ENCODE data around the gene LRP1B. TPM values are rescaled to one million over a fixed set of nuclear protein-coding genes. Genes with fewer than 3 reads are reported as not detected.
"Not testable (repeated sequence)": the region's sequence is repeated elsewhere in the genome, so short reads cannot be mapped to it uniquely, and the experiment has no call there.

The LRP1B gene
- total and polyA plus RNA-seq, 2 donors from 2014 or later = 0.69 to 1.2 TPM

GRCh38 chr2:140555701-140556100, 1575.1 kb downstream of the LRP1B start:
- peak; percentile 72 for FAIRE-seq
- no peak overlapping the region for H3K4me3 ChIP-seq (ENCODE audit: low read length in 3 of 3)
- no peaks in the 10 kb centered on the region for H3K27me3 ChIP-seq (ENCODE audit: control insufficient read depth, insufficient read depth, low read length)
- intact Hi-C loops (cut with DNase I) = no loop called here
- H3K9ac ChIP-seq (ENCODE audit: low read length in 3 of 3) = no peak overlapping the region
- TF ChIP-seq, protein P1, sequence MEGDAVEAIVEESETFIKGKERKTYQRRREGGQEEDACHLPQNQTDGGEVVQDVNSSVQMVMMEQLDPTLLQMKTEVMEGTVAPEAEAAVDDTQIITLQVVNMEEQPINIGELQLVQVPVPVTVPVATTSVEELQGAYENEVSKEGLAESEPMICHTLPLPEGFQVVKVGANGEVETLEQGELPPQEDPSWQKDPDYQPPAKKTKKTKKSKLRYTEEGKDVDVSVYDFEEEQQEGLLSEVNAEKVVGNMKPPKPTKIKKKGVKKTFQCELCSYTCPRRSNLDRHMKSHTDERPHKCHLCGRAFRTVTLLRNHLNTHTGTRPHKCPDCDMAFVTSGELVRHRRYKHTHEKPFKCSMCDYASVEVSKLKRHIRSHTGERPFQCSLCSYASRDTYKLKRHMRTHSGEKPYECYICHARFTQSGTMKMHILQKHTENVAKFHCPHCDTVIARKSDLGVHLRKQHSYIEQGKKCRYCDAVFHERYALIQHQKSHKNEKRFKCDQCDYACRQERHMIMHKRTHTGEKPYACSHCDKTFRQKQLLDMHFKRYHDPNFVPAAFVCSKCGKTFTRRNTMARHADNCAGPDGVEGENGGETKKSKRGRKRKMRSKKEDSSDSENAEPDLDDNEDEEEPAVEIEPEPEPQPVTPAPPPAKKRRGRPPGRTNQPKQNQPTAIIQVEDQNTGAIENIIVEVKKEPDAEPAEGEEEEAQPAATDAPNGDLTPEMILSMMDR (IDR thresholded peaks at IDR 0.05; ENCODE audit: borderline replicate concordance, extremely low read depth, insufficient read depth) = no peak
- H3K27ac ChIP-seq (ENCODE audit: low read depth in 2 of 2, low read length in 2 of 2) = no peak overlapping the region
- no peaks in the 10 kb centered on the region for H3K36me3 ChIP-seq (ENCODE audit: control insufficient read depth in 2 of 3, insufficient read depth in 3 of 3, low read length in 3 of 3)
- H3K4me1 ChIP-seq (ENCODE audit: control insufficient read depth in 2 of 3, insufficient read depth in 2 of 3, low read depth in 1 of 3, low read length in 3 of 3) = peaks cover 0 to 3% (median 0%) of the 10 kb centered on the region in 3 donors
- no peaks in the 10 kb centered on the region for H3K9me3 ChIP-seq (ENCODE audit: control insufficient read depth in 2 of 3, insufficient read depth in 1 of 3, low read length in 3 of 3)
- no peak for DNase-seq

DNA sequence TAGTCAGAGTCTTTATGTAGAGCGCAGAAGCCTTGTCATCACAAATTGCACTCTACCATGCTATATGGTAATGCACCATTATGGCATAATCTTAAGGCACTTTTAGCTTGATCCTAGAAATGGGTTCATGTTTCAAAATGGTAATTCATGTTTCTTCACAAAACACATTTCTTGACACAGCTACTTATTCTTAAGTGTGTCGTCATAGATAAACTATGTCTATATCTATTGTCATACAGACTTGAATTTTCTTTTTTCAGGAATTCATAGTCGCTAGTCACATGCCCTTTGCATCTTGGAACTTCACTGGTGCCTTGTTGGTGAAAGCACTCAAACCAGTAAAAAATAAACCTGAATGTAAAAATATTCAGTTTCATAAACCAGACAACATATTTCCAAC, 1578.2 kb downstream of the LRP1B start:
- intact Hi-C loops (cut with DNase I) = no loop called here
- H3K9me3 ChIP-seq (ENCODE audit: control insufficient read depth in 2 of 3, insufficient read depth in 1 of 3, low read length in 3 of 3) = no peaks in the 10 kb centered on the region
- H3K4me3 ChIP-seq (ENCODE audit: low read length in 3 of 3) = no peak overlapping the region
- FAIRE-seq (no peak), DNase-seq (no peak)
- H3K27me3 ChIP-seq (ENCODE audit: control insufficient read depth, insufficient read depth, low read length) = no peaks in the 10 kb centered on the region
- H3K9ac ChIP-seq (ENCODE audit: low read length in 3 of 3) = no peak overlapping the region
- H3K4me1 ChIP-seq (ENCODE audit: control insufficient read depth in 2 of 3, insufficient read depth in 2 of 3, low read depth in 1 of 3, low read length in 3 of 3) = peaks cover 0 to 5% (median 0%) of the 10 kb centered on the region in 3 donors
- H3K27ac ChIP-seq (ENCODE audit: low read depth in 2 of 2, low read length in 2 of 2) = no peak overlapping the region
- TF ChIP-seq, protein P1 (IDR thresholded peaks at IDR 0.05; ENCODE audit: borderline replicate concordance, extremely low read depth, insufficient read depth) = no peak
- no peaks in the 10 kb centered on the region for H3K36me3 ChIP-seq (ENCODE audit: control insufficient read depth in 2 of 3, insufficient read depth in 3 of 3, low read length in 3 of 3)

GRCh38 chr2:140551287-140551686, 1579.5 kb downstream of the LRP1B start:
- TF ChIP-seq, protein P1 (IDR thresholded peaks at IDR 0.05; ENCODE audit: borderline replicate concordance, extremely low read depth, insufficient read depth) = no peak
- H3K36me3 ChIP-seq (ENCODE audit: control insufficient read depth in 2 of 3, insufficient read depth in 3 of 3, low read length in 3 of 3) = no peaks in the 10 kb centered on the region
- no peaks in the 10 kb centered on the region for H3K27me3 ChIP-seq (ENCODE audit: control insufficient read depth, insufficient read depth, low read length)
- no peak overlapping the region for H3K27ac ChIP-seq (ENCODE audit: low read depth in 2 of 2, low read length in 2 of 2)
- intact Hi-C loops (cut with DNase I) = no loop called here
- peaks cover 0 to 5% (median 0%) of the 10 kb centered on the region in 3 donors for H3K4me1 ChIP-seq (ENCODE audit: control insufficient read depth in 2 of 3, insufficient read depth in 2 of 3, low read depth in 1 of 3, low read length in 3 of 3)
- no peak overlapping the region for H3K4me3 ChIP-seq (ENCODE audit: low read length in 3 of 3)
- no peak overlapping the region for H3K9ac ChIP-seq (ENCODE audit: low read length in 3 of 3)
- no peaks in the 10 kb centered on the region for H3K9me3 ChIP-seq (ENCODE audit: control insufficient read depth in 2 of 3, insufficient read depth in 1 of 3, low read length in 3 of 3)
- FAIRE-seq (peak; percentile 50), DNase-seq (peak in 3 of 5 donors; percentile 19 to 77 (median 70))

GRCh38 chr2:140550821-140551220, 1580.0 kb downstream of the LRP1B start:
- Histone ChIP-seq H3K27ac (ENCODE audit: low read depth in 2 of 2, low read length in 2 of 2) (no peak overlapping the region), H3K36me3 (ENCODE audit: control insufficient read depth in 2 of 3, insufficient read depth in 3 of 3, low read length in 3 of 3) (no peaks in the 10 kb centered on the region), H3K4me1 (ENCODE audit: control insufficient read depth in 2 of 3, insufficient read depth in 2 of 3, low read depth in 1 of 3, low read length in 3 of 3) (peaks cover 0 to 5% (median 0%) of the 10 kb centered on the region in 3 donors), H3K9me3 (ENCODE audit: control insufficient read depth in 2 of 3, insufficient read depth in 1 of 3, low read length in 3 of 3) (no peaks in the 10 kb centered on the region), H3K27me3 (ENCODE audit: control insufficient read depth, insufficient read depth, low read length) (no peaks in the 10 kb centered on the region), H3K4me3 (ENCODE audit: low read length in 3 of 3) (no peak overlapping the region), H3K9ac (ENCODE audit: low read length in 3 of 3) (no peak overlapping the region)
- FAIRE-seq = no peak
- intact Hi-C loops (cut with DNase I) = no loop called here
- TF ChIP-seq, protein P1 (IDR thresholded peaks at IDR 0.05; ENCODE audit: borderline replicate concordance, extremely low read depth, insufficient read depth) = no peak
- peak in 3 of 5 donors; percentile 18 to 56 (median 45) for DNase-seq

GRCh38 chr2:140544769-140545168, 1586.0 kb downstream of the LRP1B start:
- not testable (repeated sequence) for FAIRE-seq

More at GRCh38 chr2:140544769-140545168, 1586.0 kb downstream of the LRP1B start:
- H3K36me3 ChIP-seq (ENCODE audit: control insufficient read depth in 2 of 3, insufficient read depth in 3 of 3, low read length in 3 of 3); H3K27ac ChIP-seq (ENCODE audit: low read depth in 2 of 2, low read length in 2 of 2); H3K4me1 ChIP-seq (ENCODE audit: control insufficient read depth in 2 of 3, insufficient read depth in 2 of 3, low read depth in 1 of 3, low read length in 3 of 3); H3K27me3 ChIP-seq (ENCODE audit: control insufficient read depth, insufficient read depth, low read length); DNase-seq; H3K9me3 ChIP-seq (ENCODE audit: control insufficient read depth in 2 of 3, insufficient read depth in 1 of 3, low read length in 3 of 3); H3K4me3 ChIP-seq (ENCODE audit: low read length in 3 of 3); intact Hi-C loops (cut with DNase I); H3K9ac ChIP-seq (ENCODE audit: low read length in 3 of 3): not testable (repeated sequence)
